IMR-90 (cell line): ENCODE measurements around the gene MEF2C. TPM values are rescaled to one million over a fixed set of nuclear protein-coding genes. Genes with fewer than 3 reads are reported as not detected.
A peak's percentile ranks its signal among the peaks of the same experiment; 100 is the strongest.

Source experiments
- ATAC-seq: fragments of 200-7000 bp; cut with Tn5 transposase; 2 replicates; pipeline ENCODE4 v1.9.1; 2020; ENCODE audit warnings: low read depth, mild to moderate bottlenecking, moderate library complexity
- BruUV-seq: library from RNA; stranded (reverse); fragments of 400-500 nt; replicated peaks from 2 replicates; lab custom pipeline; 2021; lab: Mats Ljungman, UMichigan
- CTCF ChIA-PET: fragments of 300-600 bp; formaldehyde crosslinking; extraction: SDS; loops from one replicate; lab custom pipeline; 2021; ENCODE audit warnings: antibody characterized with exemption; lab: Yijun Ruan, JAX
- POLR2A ChIA-PET: fragments of 300-600 bp; sonication (Branson Sonifier 250); formaldehyde crosslinking; loops from one replicate; lab custom pipeline; 2022; ENCODE audit warnings: antibody characterized with exemption; ENCODE audit not compliant: unreplicated experiment; lab: Charles Lee
- DNase-seq: peaks from one replicate; pipeline ENCODE4 v3.0.0; 2013
- H2AFZ ChIP-seq: replicated peaks from 2 replicates; pipeline ENCODE3; 2013; ENCODE audit warnings: low read length, mild to moderate bottlenecking; ENCODE audit not compliant: poor library complexity
- H2AK5ac ChIP-seq: 2 replicates; pipeline ENCODE4 v1.6.1; 2013; ENCODE audit warnings: low read depth, low read length, inconsistent platforms
- H2AK9ac ChIP-seq: replicated peaks from 2 replicates; pipeline ENCODE3; 2013; ENCODE audit warnings: mild to moderate bottlenecking, low read depth, low read length, moderate library complexity; ENCODE audit not compliant: poor library complexity
- H2BK120ac ChIP-seq: 2 replicates; pipeline ENCODE4 v1.6.1; 2013; ENCODE audit warnings: low read depth, low read length, inconsistent platforms
- H2BK15ac ChIP-seq: 3 replicates; pipeline ENCODE4 v1.6.1; 2013; ENCODE audit warnings: low read depth, low read length, inconsistent platforms
- H2BK20ac ChIP-seq: 2 replicates; pipeline ENCODE4 v1.6.1; 2013; ENCODE audit warnings: low read depth, mild to moderate bottlenecking, inconsistent platforms, low read length, moderate library complexity
- H2BK5ac ChIP-seq: 2 replicates; pipeline ENCODE4 v1.6.1; 2013; ENCODE audit warnings: mild to moderate bottlenecking, low read depth, low read length, inconsistent platforms; ENCODE audit not compliant: poor library complexity, severe bottlenecking
- H3K14ac ChIP-seq: replicated peaks from 2 replicates; pipeline ENCODE4 v1.6.1; 2013; ENCODE audit warnings: low read depth, low read length, inconsistent platforms
- H3K18ac ChIP-seq: 2 replicates; pipeline ENCODE4 v1.6.1; 2013; ENCODE audit warnings: low read depth, low read length, control low read depth
- H3K23ac ChIP-seq: 2 replicates; pipeline ENCODE4 v1.6.1; 2013; ENCODE audit warnings: low read depth, low read length, inconsistent platforms
- H3K27ac ChIP-seq: 2 replicates; pipeline ENCODE4 v1.5.1; 2013; ENCODE audit warnings: mild to moderate bottlenecking, control low read depth, low read length; ENCODE audit not compliant: insufficient read depth
- H3K27me3 ChIP-seq: 2 replicates; pipeline ENCODE4 v1.6.1; 2013; ENCODE audit warnings: low read length; ENCODE audit not compliant: control insufficient read depth, insufficient read depth
- H3K36me3 ChIP-seq: 2 replicates; pipeline ENCODE4 v1.6.1; 2013; ENCODE audit warnings: low read length, mixed read lengths; ENCODE audit not compliant: control insufficient read depth, insufficient read depth
- H3K4ac ChIP-seq: 2 replicates; pipeline ENCODE4 v1.6.1; 2013; ENCODE audit warnings: low read depth, low read length, inconsistent platforms
- H3K4me1 ChIP-seq: 2 replicates; pipeline ENCODE4 v1.6.1; 2013; ENCODE audit warnings: low read length, mixed read lengths; ENCODE audit not compliant: control insufficient read depth, insufficient read depth
- H3K4me2 ChIP-seq: 2 replicates; pipeline ENCODE4 v1.6.1; 2013; ENCODE audit warnings: low read depth, mild to moderate bottlenecking, control low read depth, low read length, moderate library complexity
- H3K4me3 ChIP-seq: 2 replicates; pipeline ENCODE4 v1.5.1; 2013; ENCODE audit warnings: low read depth, mild to moderate bottlenecking, control low read depth, low read length, moderate library complexity; ENCODE audit not compliant: insufficient read depth
- H3K56ac ChIP-seq: 2 replicates; pipeline ENCODE4 v1.6.1; 2013; ENCODE audit warnings: low read length, inconsistent platforms; ENCODE audit not compliant: insufficient read depth; ENCODE audit errors: extremely low read depth
- H3K79me1 ChIP-seq, 2 experiments: 2 replicates each; pipeline ENCODE4 v1.6.1; 2013; ENCODE audit warnings: low read length in 2 of 2, inconsistent platforms in 1 of 2, low read depth in 1 of 2
- H3K9ac ChIP-seq: 2 replicates; pipeline ENCODE4 v1.6.1; 2013; ENCODE audit warnings: low read depth, low read length, control low read depth
- H3K9me1 ChIP-seq: 2 replicates; pipeline ENCODE4 v1.6.1; 2013; ENCODE audit warnings: low read length, inconsistent platforms; ENCODE audit not compliant: insufficient read depth
- H3K9me3 ChIP-seq: 2 replicates; pipeline ENCODE4 v1.6.1; 2013; ENCODE audit warnings: low read length; ENCODE audit not compliant: control insufficient read depth, insufficient read depth
- H4K20me1 ChIP-seq: 2 replicates; pipeline ENCODE4 v1.6.1; 2013; ENCODE audit warnings: low read length, inconsistent platforms; ENCODE audit not compliant: insufficient read depth
- H4K5ac ChIP-seq: 2 replicates; pipeline ENCODE4 v1.6.1; 2013; ENCODE audit warnings: mild to moderate bottlenecking, low read depth, low read length, control low read depth
- H4K8ac ChIP-seq, 2 experiments: 2 replicates each; pipeline ENCODE4 v1.6.1; 2013; ENCODE audit warnings: low read depth in 2 of 2, low read length in 2 of 2, control low read depth in 1 of 2, inconsistent platforms in 1 of 2
- H4K91ac ChIP-seq: 2 replicates; pipeline ENCODE4 v1.6.1; 2013; ENCODE audit warnings: low read depth, low read length, inconsistent platforms; ENCODE audit not compliant: insufficient read depth
- CEBPB ChIP-seq: IDR thresholded peaks from 2 replicates; pipeline ENCODE4 v1.6.1; 2012; ENCODE audit warnings: low read depth, low read length, improper control_type of control experiment
- MAZ ChIP-seq: IDR thresholded peaks from 2 replicates; pipeline ENCODE4 v1.6.1; 2012; ENCODE audit warnings: low read depth, mild to moderate bottlenecking, low read length, improper control_type of control experiment, moderate library complexity, borderline replicate concordance
- WGBS, 2 experiments: methylation state at CpG; one replicate each; pipeline versions ENCODE4 v1.1.5 to v1.1.7; 2013; ENCODE audit warnings: missing lambda C conversion rate in 2 of 2; ENCODE audit not compliant: insufficient read length in 1 of 2; ENCODE audit errors: extremely low coverage in 2 of 2; 5-methylcytosine and 5-hydroxymethylcytosine counted together
- dilution Hi-C: fragments of 300-500 bp; cut with HindIII; formaldehyde crosslinking; loops from one replicate; pipeline ENCODE4 v1.14.3; 2018; ENCODE audit warnings: low sequenced_read_pairs; ENCODE audit not compliant: unreplicated experiment
- in situ Hi-C: fragments of 300-500 bp; cut with MboI; formaldehyde crosslinking; loops from 3 replicates; pipeline ENCODE4 v1.14.3; 2019; ENCODE audit warnings: low sequenced_read_pairs, inconsistent platforms, mixed read lengths
- intact Hi-C: fragments of 100-400 bp; cut with micrococcal nuclease; formaldehyde crosslinking; loops from 2 replicates; pipeline ENCODE4 v1.10.0; 2022
- polyA plus RNA-seq, 3 experiments: library from polyadenylated mRNA; depleted of rRNA; stranded (reverse); fragments of >200 nt; gene quantifications; 2 replicates each; pipeline ENCODE4 v1.2.3, GENCODE V29; 2012; ENCODE audit warnings: low replicate concordance in 1 of 3
- total RNA-seq: library from RNA; depleted of rRNA; stranded (reverse); fragments of >200 nt; gene quantifications from 2 replicates; pipeline ENCODE4 v1.2.3, GENCODE V29; 2012

The MEF2C gene
- total and polyA plus RNA-seq, 2 of the 4 experiments (the other 2 are of a cell fraction) = 1.5 to 6.8 TPM

GRCh38 chr5:88761269-88761850 lies 121.6 kb downstream of the MEF2C start:
- H3K9ac ChIP-seq = no peak overlapping the region
- no peaks in the 10 kb centered on the region for H3K9me3 ChIP-seq
- H3K27ac ChIP-seq = no peak overlapping the region
- no peak overlapping the region for H3K4ac ChIP-seq
- no peak for ATAC-seq
- no peak overlapping the region for H4K8ac ChIP-seq
- 0 out of 2 replicates have a peak overlapping the region, but pooled peaks have one; percentile 14 for H3K14ac ChIP-seq
- H4K5ac ChIP-seq = no peak overlapping the region
- TF ChIP-seq MAZ (no peak), CEBPB (0 out of 2 replicates have a peak, but pooled peaks have one; percentile 5)
- no peak overlapping the region for H3K4me3 ChIP-seq
- H2AK9ac ChIP-seq = no peak overlapping the region
- no TSS peak for BruUV-seq
- no peak overlapping the region for H2BK120ac ChIP-seq
- no peak overlapping the region for H3K18ac ChIP-seq
- H3K23ac ChIP-seq = no peak overlapping the region
- H3K36me3 ChIP-seq = no peaks in the 10 kb centered on the region
- WGBS, 2 experiments = no CpG with 5 or more reads among the region's 8 CpGs
- intact Hi-C loops = no loop called here
- no peak overlapping the region for H2AFZ ChIP-seq
- dilution Hi-C loops = no loop called here
- no peak overlapping the region for H4K91ac ChIP-seq
- H2BK5ac ChIP-seq = no peak overlapping the region
- H2BK20ac ChIP-seq = no peak overlapping the region
- in situ Hi-C loops = no loop called here
- no peaks in the 10 kb centered on the region for H4K20me1 ChIP-seq
- H2BK15ac ChIP-seq = no peak overlapping the region
- no peaks in the 10 kb centered on the region for H3K79me1 ChIP-seq
- H3K9me1 ChIP-seq = no peaks in the 10 kb centered on the region
- ChIA-PET POLR2A (no interaction called here), CTCF (no interaction called here)
- no peak overlapping the region for H3K56ac ChIP-seq
- H2AK5ac ChIP-seq = no peak overlapping the region
- no peaks in the 10 kb centered on the region for H3K27me3 ChIP-seq
- no peaks in the 10 kb centered on the region for H3K4me1 ChIP-seq
- peak; percentile 51 for DNase-seq
- no peak overlapping the region for H3K4me2 ChIP-seq
